ENCODE results near the gene TP53BP2.
"Not testable (repeated sequence)": the region's sequence is repeated elsewhere in the genome, so short reads cannot be mapped to it uniquely, and the experiment has no call there.

TP53BP2 gene

GRCh38 chr1:223845810-223846682 lies at the start of gene TP53BP2:
TP53BP2 (minus strand) TSS chr1:223845947; CDS start chr1:223845680, 267 bp downstream.
- peak; percentile 89 for DNase-seq

GRCh38 chr1:223890494-223890893 lies 44.7 kb upstream of the TP53BP2 start:
- DNase-seq, result not testable (repeated sequence)

- not testable (repeated sequence) for DNase-seq
These were observed 43.6 kb upstream of the TP53BP2 start for GRCh38 chr1:223889319-223889718.

- no peak for DNase-seq
These were observed 42.1 kb upstream of the TP53BP2 start for GRCh38 chr1:223887747-223888418.

GRCh38 chr1:223886516-223886921 lies 40.8 kb upstream of the TP53BP2 start:
- DNase-seq, result no peak

- DNase-seq, result no peak
These were observed 39.9 kb upstream of the TP53BP2 start for GRCh38 chr1:223885614-223886013.

GRCh38 chr1:223878598-223879325 lies 33.0 kb upstream of the TP53BP2 start:
- no peak for DNase-seq

GRCh38 chr1:223877804-223878203 lies 32.1 kb upstream of the TP53BP2 start:
- DNase-seq, result no peak

GRCh38 chr1:223876590-223876989 lies 30.8 kb upstream of the TP53BP2 start:
- DNase-seq, result no peak

- DNase-seq, result no peak
These were observed 27.3 kb upstream of the TP53BP2 start for GRCh38 chr1:223873044-223873443.

GRCh38 chr1:223872308-223872901 lies 26.7 kb upstream of the TP53BP2 start:
- no peak for DNase-seq

- DNase-seq, result no peak
These were observed 25.1 kb upstream of the TP53BP2 start for GRCh38 chr1:223870617-223871574.

GRCh38 chr1:223864599-223865368 lies 19.0 kb upstream of the TP53BP2 start:
- not testable (repeated sequence) for DNase-seq

- DNase-seq, result no peak
These were observed 18.3 kb upstream of the TP53BP2 start for GRCh38 chr1:223864084-223864483.

- DNase-seq, result no peak
These were observed 16.2 kb upstream of the TP53BP2 start for GRCh38 chr1:223861904-223862303.

- DNase-seq, result no peak
These were observed 14.4 kb upstream of the TP53BP2 start for GRCh38 chr1:223860051-223860622.

- no peak for DNase-seq
These were observed 13.3 kb upstream of the TP53BP2 start for GRCh38 chr1:223859058-223859457.

- DNase-seq, result no peak
These were observed 10.6 kb upstream of the TP53BP2 start for GRCh38 chr1:223856386-223856785.

- no peak for DNase-seq
These were observed 8.0 kb upstream of the TP53BP2 start for GRCh38 chr1:223853748-223854147.

- DNase-seq, result no peak
These were observed 7.5 kb upstream of the TP53BP2 start for GRCh38 chr1:223853275-223853674.

GRCh38 chr1:223852337-223852736 lies 6.6 kb upstream of the TP53BP2 start:
- no peak for DNase-seq
